GM18502 (cell line): Measurements from ENCODE around the gene RNASEH1.

Experiments used
- ATAC-seq: cut with Tn5 transposase; IDR thresholded peaks from one replicate; pipeline ENCODE4 v1.9.1; 2021; ENCODE audit warnings: mild to moderate bottlenecking; ENCODE audit not compliant: unreplicated experiment, poor library complexity

RNASEH1 gene

GRCh38 chr2:3565117-3565516, 7.0 kb upstream of the RNASEH1 start:
- ATAC-seq: no peak

- peak; percentile 65 for ATAC-seq
Observed at GRCh38 chr2:3563521-3563976, 5.4 kb upstream of the RNASEH1 start.

GRCh38 chr2:3557639-3558204, 411 bp downstream of the RNASEH1 start:
- ATAC-seq: peak; percentile 31

GRCh38 chr2:3553946-3554345, 4.2 kb downstream of the RNASEH1 start:
- ATAC-seq: no peak

DNA sequence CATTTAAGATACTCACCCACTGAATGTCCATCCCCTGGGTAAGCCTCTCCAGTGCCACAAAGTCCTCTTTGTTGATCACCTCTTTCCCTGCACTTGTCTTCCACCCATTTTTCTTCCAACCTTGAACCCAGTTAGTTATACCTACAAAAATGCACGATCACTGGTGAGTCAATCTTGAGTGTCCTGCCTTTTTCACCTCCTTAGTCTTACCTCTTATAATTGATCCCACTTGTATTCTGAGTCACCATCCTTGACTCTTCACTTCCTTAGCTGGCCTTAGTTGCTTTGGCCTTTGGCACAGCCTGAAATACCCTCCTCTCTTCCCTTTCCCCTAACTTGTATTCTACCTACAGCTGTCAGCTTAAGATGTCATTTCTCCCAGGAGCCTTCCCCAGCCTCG, 10.2 kb downstream of the RNASEH1 start:
- no peak for ATAC-seq

DNA sequence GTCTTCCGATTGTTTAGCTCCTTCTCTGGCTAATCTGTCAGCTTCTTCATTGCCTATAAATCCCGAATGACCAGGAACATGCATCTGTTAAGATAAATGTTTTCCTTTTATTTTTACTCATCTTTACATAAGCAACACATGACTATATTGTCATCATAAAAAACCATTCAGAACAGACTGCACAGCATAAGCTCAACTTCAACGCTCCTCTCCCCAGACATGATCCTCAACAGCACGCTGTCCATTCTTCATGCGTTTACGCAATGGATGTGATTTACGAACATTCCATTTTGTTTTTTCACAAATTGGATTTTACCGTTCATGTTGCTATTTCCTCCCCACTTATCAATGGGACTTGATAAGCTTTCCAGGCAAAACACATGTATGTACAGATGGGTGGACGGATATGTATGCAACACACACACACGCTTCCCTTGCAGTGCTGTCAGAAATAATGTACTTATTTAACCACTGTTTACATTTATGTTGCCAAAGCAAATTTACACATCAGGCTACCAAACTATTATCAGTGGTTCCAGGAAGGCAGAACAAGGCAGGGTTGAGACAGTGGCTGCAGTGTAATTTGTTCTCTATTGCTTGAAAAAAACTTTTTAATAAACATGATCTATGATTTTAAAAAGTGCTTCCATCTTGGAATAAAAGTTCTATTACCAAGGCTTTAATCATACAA, 12.2 kb downstream of the RNASEH1 start:
- ATAC-seq: no peak

- ATAC-seq: no peak
Observed at GRCh38 chr2:3543023-3543683, 15.0 kb downstream of the RNASEH1 start.

GRCh38 chr2:3542107-3542506, 16.0 kb downstream of the RNASEH1 start:
- ATAC-seq: no peak

- no peak for ATAC-seq
Observed at GRCh38 chr2:3539836-3540235, 18.3 kb downstream of the RNASEH1 start.

GRCh38 chr2:3536682-3537632, 21.2 kb downstream of the RNASEH1 start:
- ATAC-seq: no peak

- no peak for ATAC-seq
Observed at GRCh38 chr2:3535794-3536681, 22.1 kb downstream of the RNASEH1 start.

DNA sequence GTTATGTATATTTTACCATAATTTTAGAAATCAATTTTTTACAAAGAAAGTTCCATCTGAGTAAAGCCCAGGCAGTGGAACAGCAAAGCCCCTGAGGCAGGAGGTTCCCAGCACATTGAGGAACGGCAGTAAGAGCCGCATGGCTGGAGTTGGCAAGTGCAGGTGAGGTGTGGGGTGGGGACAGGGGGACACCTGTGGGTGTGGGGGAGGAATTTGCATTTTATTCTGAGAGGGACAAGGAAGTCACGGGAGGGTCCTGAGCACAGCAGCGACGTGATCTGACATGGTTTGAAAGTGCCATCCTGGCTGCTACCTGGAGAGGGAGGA, 22.7 kb downstream of the RNASEH1 start:
- no peak for ATAC-seq

DNA sequence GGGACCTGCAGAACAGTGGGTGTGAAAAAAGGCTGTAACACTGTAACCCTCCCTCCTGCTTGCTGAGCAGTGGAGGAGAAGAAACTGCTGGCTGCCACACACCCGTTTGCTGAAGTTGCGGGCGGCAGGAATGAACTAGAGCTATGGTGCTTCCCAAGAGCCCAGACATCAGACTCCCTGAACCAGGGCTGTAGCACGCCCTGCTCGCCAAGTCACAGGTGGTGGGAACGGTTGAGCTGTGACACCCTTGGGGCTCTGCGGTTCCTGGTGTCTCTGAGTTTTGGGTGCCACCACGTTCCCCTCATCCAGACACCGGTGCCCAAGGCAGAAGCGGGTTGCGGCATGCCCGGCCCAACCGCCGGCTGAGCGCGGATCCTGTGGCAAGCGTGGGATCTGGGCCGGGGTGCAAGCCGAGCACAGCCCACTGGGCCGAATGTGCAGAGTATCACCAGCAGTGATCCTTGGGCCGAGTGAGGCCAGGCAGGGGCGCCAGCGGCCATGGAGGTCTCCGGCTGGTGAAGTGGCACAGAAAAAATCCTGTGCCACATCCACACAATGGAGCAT, 23.8 kb downstream of the RNASEH1 start:
- ATAC-seq: no peak

- no peak for ATAC-seq
Observed at GRCh38 chr2:3533836-3534235, 24.3 kb downstream of the RNASEH1 start.

DNA sequence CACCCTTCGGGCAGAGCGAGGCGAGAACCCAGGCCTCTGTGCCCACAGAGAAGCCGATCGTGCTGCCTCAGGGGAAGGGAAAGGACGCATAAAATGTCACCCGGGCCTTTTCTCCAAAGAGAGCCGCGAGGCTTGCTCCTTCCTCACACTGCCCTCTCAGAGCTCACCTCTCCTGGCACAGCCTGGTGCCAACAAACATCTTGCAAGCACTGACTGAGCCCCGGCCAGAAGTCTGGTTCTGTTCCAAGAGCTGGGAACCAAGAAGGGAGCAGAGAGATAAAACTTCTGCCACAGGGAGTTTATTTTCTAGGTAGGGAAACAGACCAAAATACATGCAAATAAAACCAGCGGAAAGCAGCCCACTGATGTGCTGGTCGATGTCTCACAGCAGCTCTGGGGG, 25.2 kb downstream of the RNASEH1 start:
- no peak for ATAC-seq

DNA sequence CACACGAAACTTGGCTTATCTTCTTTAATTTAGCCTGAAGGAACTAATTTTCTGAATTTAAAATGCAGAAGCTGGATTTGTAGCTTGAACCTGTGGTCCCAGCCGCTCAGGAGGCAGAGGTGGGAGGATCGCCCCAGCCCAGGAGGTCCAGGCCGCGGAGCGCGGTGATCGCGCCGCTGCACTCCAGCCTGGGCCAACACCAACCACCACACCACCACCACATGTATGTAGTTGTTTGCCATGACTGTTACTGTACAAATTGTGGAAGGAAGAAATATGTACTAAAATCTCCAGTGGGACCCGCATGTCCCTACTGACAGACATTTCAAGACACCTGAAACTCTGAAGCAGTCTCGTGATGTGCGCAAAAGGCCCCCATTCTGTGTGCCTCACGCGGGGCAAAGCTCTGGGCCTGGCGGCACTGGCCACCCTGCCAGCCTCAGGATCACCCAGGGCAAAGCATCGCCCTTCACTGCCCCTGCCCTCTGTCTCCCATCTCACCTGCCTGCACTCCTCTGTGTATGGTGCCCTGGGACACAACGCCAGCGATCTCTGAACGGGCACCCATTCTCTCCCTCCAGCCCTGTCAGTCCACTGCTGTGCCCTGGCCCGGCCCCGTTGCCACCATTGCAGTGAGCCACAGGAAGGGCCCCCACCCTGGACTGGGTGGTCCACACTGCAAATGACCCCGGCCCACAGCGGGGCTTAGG, 28.7 kb downstream of the RNASEH1 start:
- no peak for ATAC-seq

- no peak for ATAC-seq
Observed at GRCh38 chr2:3527886-3528785, 30.0 kb downstream of the RNASEH1 start.

- ATAC-seq: no peak
Observed at GRCh38 chr2:3526871-3527270, 31.3 kb downstream of the RNASEH1 start.
